ENCODE data around the gene GOLGA5. TPM values are rescaled to one million over a fixed set of nuclear protein-coding genes. Genes with fewer than 3 reads are reported as not detected.

Gene GOLGA5
- total RNA-seq, 1 donor from 2014 or later, result 31.9 TPM

- no peak for DNase-seq
- Histone ChIP-seq H3K27ac (no peak overlapping the region), H3K36me3 (no peaks in the 10 kb centered on the region), H3K4me1 (no peaks in the 10 kb centered on the region), H3K9me3 (no peaks in the 10 kb centered on the region), H3K4me3 (no peak overlapping the region), H3K27me3 (ENCODE audit: low read depth) (peaks cover 20% of the 10 kb centered on the region)
- intact Hi-C loops (cut with DNase I), result no loop called here
- no peak for ATAC-seq
- no peak for TF ChIP-seq CTCF (IDR thresholded peaks at IDR 0.05)
Observed at GRCh38 chr14:92883066-92883465, 89.0 kb downstream of the GOLGA5 start.

DNA sequence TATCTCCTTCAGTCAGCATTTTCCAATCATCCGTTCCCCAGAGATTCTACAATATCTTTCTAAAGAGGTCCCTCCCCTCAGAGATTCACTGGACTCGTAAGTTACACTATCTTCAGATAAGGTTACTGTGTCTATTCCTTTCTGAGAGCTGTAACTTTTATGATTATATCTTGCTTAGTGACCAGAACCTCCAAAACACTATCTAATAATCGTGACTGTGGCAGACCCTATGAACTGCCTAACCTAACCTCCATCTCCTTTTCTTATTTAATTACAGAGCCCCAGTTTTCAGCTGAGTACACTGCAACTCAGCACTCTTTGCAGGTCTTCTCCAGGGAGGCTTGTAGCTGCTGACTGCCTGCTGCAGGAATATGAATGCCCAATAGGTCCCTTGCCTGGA, 90.3 kb downstream of the GOLGA5 start:
- intact Hi-C loops (cut with DNase I), result no loop called here
- no peak for TF ChIP-seq CTCF (IDR thresholded peaks at IDR 0.05)
- H3K4me3 ChIP-seq, result no peak overlapping the region
- H3K27me3 ChIP-seq (ENCODE audit: low read depth), result peaks cover 17% of the 10 kb centered on the region
- H3K36me3 ChIP-seq, result no peaks in the 10 kb centered on the region
- H3K9me3 ChIP-seq, result no peaks in the 10 kb centered on the region
- DNase-seq, result no peak
- no peak overlapping the region for H3K27ac ChIP-seq
- H3K4me1 ChIP-seq, result no peaks in the 10 kb centered on the region
- no peak for ATAC-seq

GRCh38 chr14:92885279-92886061, 91.4 kb downstream of the GOLGA5 start:
- Histone ChIP-seq H3K4me3 (no peak overlapping the region), H3K36me3 (no peaks in the 10 kb centered on the region), H3K9me3 (no peaks in the 10 kb centered on the region), H3K4me1 (no peaks in the 10 kb centered on the region), H3K27ac (no peak overlapping the region), H3K27me3 (ENCODE audit: low read depth) (peaks cover 12% of the 10 kb centered on the region)
- ATAC-seq (no peak), DNase-seq (no peak)
- intact Hi-C loops (cut with DNase I), result no loop called here
- TF ChIP-seq CTCF (IDR thresholded peaks at IDR 0.05), result no peak

- Histone ChIP-seq H3K4me1 (no peaks in the 10 kb centered on the region), H3K27me3 (ENCODE audit: low read depth) (peaks cover 12% of the 10 kb centered on the region), H3K36me3 (no peaks in the 10 kb centered on the region), H3K9me3 (no peaks in the 10 kb centered on the region), H3K27ac (no peak overlapping the region), H3K4me3 (no peak overlapping the region)
- intact Hi-C loops (cut with DNase I), result no loop called here
- no peak for TF ChIP-seq CTCF (IDR thresholded peaks at IDR 0.05)
- no peak for ATAC-seq
- no peak for DNase-seq
Observed at GRCh38 chr14:92886337-92886736, 92.2 kb downstream of the GOLGA5 start.

GRCh38 chr14:92887157-92887556, 93.1 kb downstream of the GOLGA5 start:
- no peaks in the 10 kb centered on the region for H3K9me3 ChIP-seq
- no peak for DNase-seq
- TF ChIP-seq CTCF (IDR thresholded peaks at IDR 0.05), result no peak
- no peaks in the 10 kb centered on the region for H3K36me3 ChIP-seq
- ATAC-seq, result no peak
- H3K4me1 ChIP-seq, result no peaks in the 10 kb centered on the region
- H3K27me3 ChIP-seq (ENCODE audit: low read depth), result peaks cover 12% of the 10 kb centered on the region
- intact Hi-C loops (cut with DNase I), result no loop called here
- H3K27ac ChIP-seq, result no peak overlapping the region
- no peak overlapping the region for H3K4me3 ChIP-seq
